GM21786 (cell line): ENCODE results near the gene BPIFB3.
"Not testable (repeated sequence)": the region's sequence is repeated elsewhere in the genome, so short reads cannot be mapped to it uniquely, and the experiment has no call there.

Source experiments
- ATAC-seq: cut with Tn5 transposase; IDR thresholded peaks from one replicate; pipeline ENCODE4 v1.9.1; 2021; ENCODE audit not compliant: unreplicated experiment

The BPIFB3 gene

GRCh38 chr20:33027769-33028751 lies 25.6 kb upstream of the BPIFB3 start:
- ATAC-seq: no peak

- ATAC-seq: no peak
Measured at GRCh38 chr20:33028875-33029274, 24.8 kb upstream of the BPIFB3 start.

- ATAC-seq: no peak
Measured at GRCh38 chr20:33030076-33030475, 23.6 kb upstream of the BPIFB3 start.

GRCh38 chr20:33030569-33030968 lies 23.1 kb upstream of the BPIFB3 start:
- no peak for ATAC-seq

- no peak for ATAC-seq
Measured at GRCh38 chr20:33031531-33031930, 22.2 kb upstream of the BPIFB3 start, which contains the start of gene BPIFB6. Gene BPIFB6 (plus strand): TSS chr20:33031648. CDS start chr20:33031648, 0 bp downstream.

DNA sequence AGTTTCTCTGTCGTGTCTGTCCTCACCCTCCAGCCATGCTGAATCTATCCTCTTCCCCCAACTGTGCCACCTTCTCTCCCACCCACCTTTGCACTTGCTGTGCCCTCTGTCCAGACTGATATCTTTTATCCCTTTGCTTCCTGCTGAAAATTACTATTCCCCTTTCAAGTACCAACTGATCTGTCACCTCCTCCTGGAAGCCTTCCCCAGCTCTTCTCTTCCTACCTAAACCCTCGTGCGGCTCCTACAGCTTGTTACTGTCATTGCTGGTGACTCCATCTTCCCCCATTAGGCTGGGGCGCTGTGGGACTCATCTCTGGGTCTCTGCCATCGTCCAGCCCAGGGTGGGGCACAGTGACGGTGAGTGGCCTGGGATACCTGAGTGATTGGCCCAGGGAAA lies 21.1 kb upstream of the BPIFB3 start:
- ATAC-seq: no peak

- ATAC-seq: no peak
Measured at GRCh38 chr20:33033381-33033780, 20.3 kb upstream of the BPIFB3 start.

- no peak for ATAC-seq
Measured at GRCh38 chr20:33034115-33034514, 19.6 kb upstream of the BPIFB3 start.

DNA sequence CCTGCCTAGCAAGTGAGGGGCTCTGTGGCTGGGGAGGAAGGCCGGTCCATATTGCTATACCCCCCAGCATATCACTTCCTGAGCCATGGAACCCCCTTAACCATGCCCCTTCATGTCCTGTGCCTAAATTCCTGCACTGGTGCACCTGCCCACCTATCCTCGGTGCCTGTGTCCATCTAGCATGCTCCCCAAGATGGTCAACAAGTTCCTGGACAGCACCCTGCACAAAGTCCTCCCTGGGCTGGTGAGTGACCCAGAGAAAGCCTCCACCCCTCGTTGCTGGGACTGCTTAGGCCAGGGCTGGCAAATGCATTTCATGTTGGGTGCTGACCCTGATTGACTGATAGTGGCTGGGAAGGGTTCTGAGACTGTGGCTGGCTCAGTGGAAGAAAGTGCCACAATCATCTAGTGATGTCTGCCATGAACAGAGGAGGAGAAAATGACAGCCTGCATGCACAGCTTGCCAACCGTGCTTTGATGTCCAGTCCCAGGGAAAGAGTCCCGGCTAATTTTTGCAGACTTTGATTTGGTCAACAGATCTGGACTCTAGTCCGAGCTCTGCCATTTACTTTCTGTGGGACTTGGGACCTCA lies 18.7 kb upstream of the BPIFB3 start:
- ATAC-seq: no peak

- no peak for ATAC-seq
Measured at GRCh38 chr20:33037456-33037855, 16.2 kb upstream of the BPIFB3 start.

- no peak for ATAC-seq
Measured at GRCh38 chr20:33038243-33038642, 15.5 kb upstream of the BPIFB3 start.

GRCh38 chr20:33042430-33042829 lies 11.3 kb upstream of the BPIFB3 start:
- ATAC-seq: no peak

GRCh38 chr20:33042983-33043730 lies 10.5 kb upstream of the BPIFB3 start:
- no peak for ATAC-seq

DNA sequence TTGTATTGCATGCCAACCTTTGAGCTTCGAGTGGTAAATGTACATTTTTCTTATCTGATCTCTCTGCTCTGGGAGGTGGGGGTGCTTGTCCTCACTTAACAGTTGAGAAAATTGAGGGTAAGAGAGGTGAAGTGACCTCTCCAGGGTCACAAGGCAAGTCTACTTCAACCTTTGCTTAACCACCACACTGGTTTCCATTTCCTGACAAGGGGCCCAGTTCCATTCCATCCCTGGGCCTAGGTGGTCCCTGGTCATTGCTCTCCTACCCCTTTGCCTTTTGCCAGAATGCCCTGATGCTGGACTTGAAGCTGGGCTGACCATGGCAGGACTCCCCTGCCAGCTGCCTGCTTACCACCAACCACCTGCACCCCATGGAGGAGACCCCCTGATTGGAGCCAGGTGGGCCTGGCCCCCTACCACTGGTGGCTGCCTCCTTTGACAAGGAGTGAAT lies 9.9 kb upstream of the BPIFB3 start:
- ATAC-seq: no peak

DNA sequence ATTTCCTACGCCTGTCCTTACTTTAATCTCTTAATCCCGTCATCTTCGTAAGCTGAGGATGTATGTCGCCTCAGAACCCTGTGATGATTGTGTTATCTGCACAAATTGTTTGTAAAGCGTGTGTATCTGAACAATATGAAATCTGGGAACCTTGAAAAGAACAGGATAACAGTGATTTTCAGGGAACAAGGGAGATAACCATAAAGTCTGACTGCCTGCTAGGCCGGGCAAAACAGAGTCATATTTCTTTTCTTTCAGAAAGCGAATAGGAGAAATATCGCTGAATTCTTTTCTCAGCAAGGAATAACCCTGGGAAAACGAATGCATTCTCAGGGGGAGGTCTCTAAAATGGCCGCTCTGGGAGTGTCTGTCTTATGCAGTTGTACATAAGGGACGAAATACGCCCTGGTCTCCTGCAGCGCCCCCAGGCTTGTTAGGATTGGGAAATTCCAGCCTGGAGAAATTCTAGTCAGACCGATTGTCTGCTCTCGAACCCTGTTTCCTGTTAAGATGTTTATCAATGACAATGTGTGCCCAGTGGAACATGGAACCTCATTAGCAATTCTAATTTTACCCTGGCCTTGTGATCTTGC lies 8.5 kb upstream of the BPIFB3 start:
- not testable (repeated sequence) for ATAC-seq

GRCh38 chr20:33046412-33046811 lies 7.3 kb upstream of the BPIFB3 start:
- no peak for ATAC-seq

- ATAC-seq: no peak
Measured at GRCh38 chr20:33051333-33051732, 2.4 kb upstream of the BPIFB3 start.

GRCh38 chr20:33054381-33054780 lies 678 bp downstream of the BPIFB3 start:
- no peak for ATAC-seq

DNA sequence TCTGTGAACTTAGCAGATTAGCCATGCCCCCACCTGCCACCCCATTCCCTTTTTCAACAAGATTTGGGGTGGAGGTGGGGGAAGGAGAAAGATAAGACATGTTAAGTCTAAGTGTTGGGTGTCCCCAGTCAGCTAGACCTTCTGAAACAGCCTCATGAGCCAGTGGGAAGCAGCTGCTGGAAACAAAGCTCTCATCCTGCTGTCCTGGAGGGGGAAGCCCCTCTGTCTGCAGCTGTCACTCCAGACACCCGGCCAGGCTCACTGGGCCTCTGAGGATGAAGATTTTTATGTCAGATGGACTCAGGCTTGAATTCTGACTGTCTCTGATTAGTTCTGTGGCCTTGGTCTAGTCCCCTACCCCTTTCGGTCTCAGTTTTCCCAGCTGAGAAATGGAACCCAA lies 1.1 kb downstream of the BPIFB3 start:
- ATAC-seq: no peak

DNA sequence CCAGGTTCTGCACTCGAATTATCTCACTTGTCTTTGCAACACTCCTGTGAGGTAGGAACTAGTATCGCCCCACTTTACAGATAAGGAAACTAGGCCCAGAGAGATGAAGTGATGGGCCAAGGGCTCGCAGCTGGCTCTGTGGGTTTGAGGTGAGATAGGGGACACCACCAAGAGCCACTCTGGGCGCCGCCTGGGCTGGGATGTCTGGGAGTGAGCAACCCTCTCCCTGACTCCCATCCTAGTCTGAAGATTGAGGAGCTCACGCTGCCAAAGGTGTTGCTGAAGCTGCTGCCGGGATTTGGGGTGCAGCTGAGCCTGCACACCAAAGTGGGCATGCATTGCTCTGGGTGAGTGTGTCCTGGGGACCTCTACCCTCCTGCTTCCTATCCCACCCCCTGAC lies 5.4 kb downstream of the BPIFB3 start:
- no peak for ATAC-seq

DNA sequence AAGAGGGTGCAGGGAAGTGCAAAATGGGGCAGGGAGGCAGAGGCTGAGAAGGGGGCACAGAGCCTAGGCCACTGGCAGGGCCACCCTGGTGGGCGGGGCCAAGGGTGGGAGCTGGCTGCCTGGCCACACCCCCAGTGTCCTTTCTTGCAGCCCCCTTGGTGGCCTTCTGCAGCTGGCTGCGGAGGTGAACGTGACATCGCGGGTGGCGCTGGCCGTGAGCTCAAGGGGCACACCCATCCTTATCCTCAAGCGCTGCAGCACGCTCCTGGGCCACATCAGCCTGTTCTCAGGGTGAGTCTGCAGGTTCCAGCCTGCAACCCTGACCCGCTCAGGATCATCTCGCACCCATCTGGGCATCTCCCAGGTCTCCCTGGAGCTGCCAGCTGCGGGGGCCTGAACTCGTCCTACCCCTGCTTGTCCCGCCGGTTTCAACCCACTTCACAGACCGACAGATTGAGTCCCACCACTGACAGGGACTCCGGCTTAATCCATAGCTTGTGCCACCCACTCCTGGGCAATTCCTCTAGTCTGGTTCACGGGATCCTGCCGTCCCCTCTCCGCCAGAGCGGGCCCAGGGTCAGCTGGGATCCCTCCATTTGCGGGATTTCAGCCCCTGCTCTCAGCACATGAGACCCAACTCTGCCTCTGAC lies 6.2 kb downstream of the BPIFB3 start:
- ATAC-seq: no peak
